ENCODE results near the gene MTHFD1L. TPM values are rescaled to one million over a fixed set of nuclear protein-coding genes. Genes with fewer than 3 reads are reported as not detected.

Gene MTHFD1L
- total RNA-seq, 1 donor from 2014 or later = 32.5 TPM

DNA sequence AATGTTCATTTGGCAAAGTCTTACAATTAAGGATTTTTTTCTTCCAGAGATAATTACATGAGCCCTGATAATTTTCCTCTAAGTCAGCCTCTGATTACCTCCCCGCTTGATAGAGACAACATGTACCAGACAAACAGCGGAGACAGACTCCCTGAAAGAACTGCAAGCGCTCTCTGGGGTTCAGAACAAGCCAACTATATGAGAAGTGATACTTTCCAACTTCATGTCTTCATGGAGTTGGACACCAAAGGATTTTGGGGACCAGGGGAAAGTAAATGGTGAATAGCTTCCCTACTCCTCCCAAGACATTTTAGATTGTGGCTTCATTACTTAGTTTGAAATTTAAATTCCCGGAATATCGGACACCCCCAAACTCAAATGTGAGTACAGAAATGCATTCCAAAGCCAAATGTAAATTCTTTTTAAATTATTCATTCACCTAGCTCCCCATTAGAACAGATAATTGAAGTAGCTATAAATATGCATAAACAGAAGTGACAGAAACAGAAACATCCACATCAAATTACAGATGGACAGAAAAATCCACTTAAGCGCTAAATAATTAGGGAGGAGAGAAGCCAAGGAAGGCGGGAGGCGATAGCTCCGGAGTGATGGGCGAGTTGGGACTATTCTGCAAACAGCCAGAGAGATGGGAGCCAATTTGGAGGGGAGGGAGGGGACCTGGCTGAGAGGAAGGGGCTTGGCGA is 244.5 kb downstream of the MTHFD1L start:
- no peak for TF ChIP-seq EZH2phosphoT487 (IDR thresholded peaks at IDR 0.05)
- no peak for TF ChIP-seq EZH2 (IDR thresholded peaks at IDR 0.05)
- TF ChIP-seq, protein P1, sequence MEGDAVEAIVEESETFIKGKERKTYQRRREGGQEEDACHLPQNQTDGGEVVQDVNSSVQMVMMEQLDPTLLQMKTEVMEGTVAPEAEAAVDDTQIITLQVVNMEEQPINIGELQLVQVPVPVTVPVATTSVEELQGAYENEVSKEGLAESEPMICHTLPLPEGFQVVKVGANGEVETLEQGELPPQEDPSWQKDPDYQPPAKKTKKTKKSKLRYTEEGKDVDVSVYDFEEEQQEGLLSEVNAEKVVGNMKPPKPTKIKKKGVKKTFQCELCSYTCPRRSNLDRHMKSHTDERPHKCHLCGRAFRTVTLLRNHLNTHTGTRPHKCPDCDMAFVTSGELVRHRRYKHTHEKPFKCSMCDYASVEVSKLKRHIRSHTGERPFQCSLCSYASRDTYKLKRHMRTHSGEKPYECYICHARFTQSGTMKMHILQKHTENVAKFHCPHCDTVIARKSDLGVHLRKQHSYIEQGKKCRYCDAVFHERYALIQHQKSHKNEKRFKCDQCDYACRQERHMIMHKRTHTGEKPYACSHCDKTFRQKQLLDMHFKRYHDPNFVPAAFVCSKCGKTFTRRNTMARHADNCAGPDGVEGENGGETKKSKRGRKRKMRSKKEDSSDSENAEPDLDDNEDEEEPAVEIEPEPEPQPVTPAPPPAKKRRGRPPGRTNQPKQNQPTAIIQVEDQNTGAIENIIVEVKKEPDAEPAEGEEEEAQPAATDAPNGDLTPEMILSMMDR (IDR thresholded peaks at IDR 0.05) = no peak
- no peaks in the 10 kb centered on the region for H3K9me3 Mint-ChIP-seq
- peaks cover 3% of the 10 kb centered on the region for H3K27me3 Mint-ChIP-seq (ENCODE audit: insufficient read depth, low read depth)
- no peak overlapping the region for H3K9ac ChIP-seq
- H3F3A ChIP-seq (ENCODE audit: low read depth) = no peaks in the 10 kb centered on the region
- no peak for DNase-seq (ENCODE audit: low spot score)
- H2AFZ ChIP-seq (replicated peaks) = no peak overlapping the region
- H3K4me1 Mint-ChIP-seq = peaks cover 18% of the 10 kb centered on the region
- H3K4me3 Mint-ChIP-seq = no peak overlapping the region
- H3K4me2 ChIP-seq = no peak overlapping the region
- no peaks in the 10 kb centered on the region for H4K20me1 ChIP-seq (ENCODE audit: low read depth)
- no peaks in the 10 kb centered on the region for H3K9me3 ChIP-seq (ENCODE audit: low read depth)
- H3K79me2 ChIP-seq (ENCODE audit: low read depth) = no peaks in the 10 kb centered on the region
- H3K36me3 Mint-ChIP-seq = no peaks in the 10 kb centered on the region
- H3K27ac Mint-ChIP-seq = peak overlapping the region; percentile 17
- no peaks in the 10 kb centered on the region for H3K36me3 ChIP-seq
- no peaks in the 10 kb centered on the region for H3K4me1 ChIP-seq
- H3K27me3 ChIP-seq = no peaks in the 10 kb centered on the region
- no peak overlapping the region for H3K27ac ChIP-seq
- H3K4me3 ChIP-seq = no peak overlapping the region

DNA sequence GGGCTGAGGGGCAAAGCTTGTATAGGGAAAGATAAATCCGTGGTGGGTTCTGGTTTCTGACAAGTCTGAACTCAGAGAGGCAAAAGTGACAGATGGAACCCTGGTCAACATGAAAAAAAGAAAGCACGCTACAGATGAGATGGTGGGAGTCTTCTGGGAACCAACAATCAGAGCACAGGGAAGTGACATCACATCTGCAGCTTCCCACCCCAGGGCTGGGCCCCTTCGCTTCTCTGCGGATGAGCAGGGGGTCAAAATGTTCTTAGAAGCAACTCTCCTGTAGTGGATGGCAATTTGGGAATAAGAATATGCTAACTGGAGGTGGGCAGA is 245.0 kb downstream of the MTHFD1L start:
- Mint-ChIP-seq H3K36me3 (no peaks in the 10 kb centered on the region), H3K9me3 (no peaks in the 10 kb centered on the region), H3K27me3 (ENCODE audit: insufficient read depth, low read depth) (peaks cover 3% of the 10 kb centered on the region), H3K4me3 (no peak overlapping the region), H3K27ac (no peak overlapping the region), H3K4me1 (peaks cover 18% of the 10 kb centered on the region)
- TF ChIP-seq EZH2 (IDR thresholded peaks at IDR 0.05) = no peak
- no peak for TF ChIP-seq EZH2phosphoT487 (IDR thresholded peaks at IDR 0.05)
- TF ChIP-seq, protein P1 (IDR thresholded peaks at IDR 0.05) = no peak
- no peaks in the 10 kb centered on the region for H3K79me2 ChIP-seq (ENCODE audit: low read depth)
- no peak overlapping the region for H3K4me3 ChIP-seq
- H3K9ac ChIP-seq = no peak overlapping the region
- no peak overlapping the region for H3K4me2 ChIP-seq
- no peak overlapping the region for H3K27ac ChIP-seq
- no peaks in the 10 kb centered on the region for H3K36me3 ChIP-seq
- H3F3A ChIP-seq (ENCODE audit: low read depth) = no peaks in the 10 kb centered on the region
- H3K27me3 ChIP-seq = no peaks in the 10 kb centered on the region
- no peaks in the 10 kb centered on the region for H3K9me3 ChIP-seq (ENCODE audit: low read depth)
- no peaks in the 10 kb centered on the region for H3K4me1 ChIP-seq
- no peaks in the 10 kb centered on the region for H4K20me1 ChIP-seq (ENCODE audit: low read depth)
- no peak overlapping the region for H2AFZ ChIP-seq (replicated peaks)
- no peak for DNase-seq (ENCODE audit: low spot score)

DNA sequence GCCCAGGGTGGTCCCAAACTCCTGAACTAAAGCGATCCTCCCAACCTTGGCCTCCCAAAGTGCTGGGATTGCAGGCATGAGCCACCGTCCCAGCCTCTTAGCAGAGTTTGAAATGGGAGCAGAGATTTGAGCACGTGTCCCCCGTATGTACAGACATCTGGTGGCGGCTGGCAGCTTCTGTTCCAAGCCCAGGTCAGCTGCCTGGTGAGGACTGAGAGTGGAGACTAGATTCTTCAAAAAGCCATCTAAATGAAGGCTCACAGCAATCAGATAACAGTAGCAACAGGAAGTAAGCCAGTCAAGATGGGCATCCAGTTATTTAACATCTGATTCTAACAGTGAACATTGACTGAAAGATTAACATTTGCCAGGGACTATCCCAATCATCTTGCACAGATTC is 246.2 kb downstream of the MTHFD1L start:
- Histone ChIP-seq H3F3A (ENCODE audit: low read depth) (no peaks in the 10 kb centered on the region), H2AFZ (replicated peaks) (no peak overlapping the region), H3K4me3 (no peak overlapping the region), H3K9ac (no peak overlapping the region), H4K20me1 (ENCODE audit: low read depth) (no peaks in the 10 kb centered on the region), H3K9me3 (ENCODE audit: low read depth) (no peaks in the 10 kb centered on the region), H3K27ac (no peak overlapping the region), H3K4me2 (no peak overlapping the region), H3K36me3 (no peaks in the 10 kb centered on the region), H3K4me1 (no peaks in the 10 kb centered on the region), H3K79me2 (ENCODE audit: low read depth) (no peaks in the 10 kb centered on the region), H3K27me3 (no peaks in the 10 kb centered on the region)
- TF ChIP-seq EZH2phosphoT487 (IDR thresholded peaks at IDR 0.05) = no peak
- TF ChIP-seq EZH2 (IDR thresholded peaks at IDR 0.05) = no peak
- TF ChIP-seq, protein P1 (IDR thresholded peaks at IDR 0.05) = no peak
- no peak for DNase-seq (ENCODE audit: low spot score)
- Mint-ChIP-seq H3K36me3 (no peaks in the 10 kb centered on the region), H3K4me1 (peaks cover 18% of the 10 kb centered on the region), H3K27ac (peak overlapping the region; percentile 24), H3K9me3 (no peaks in the 10 kb centered on the region), H3K27me3 (ENCODE audit: insufficient read depth, low read depth) (peaks cover 4% of the 10 kb centered on the region), H3K4me3 (no peak overlapping the region)
